Neural progenitor cell (in vitro differentiated cells): Measurements from ENCODE around the gene DOCK3.

Experiments used
- EZH2 ChIP-seq: fragments of 200-600 bp; sonication (generic); IDR thresholded peaks from 2 replicates; pipeline ENCODE4 v1.6.1; 2017; ENCODE audit warnings: antibody characterized with exemption, mild to moderate bottlenecking, moderate library complexity
- TF ChIP-seq, protein P1 (sequence below): fragments of 200-600 bp; sonication (generic); IDR thresholded peaks from 2 replicates; pipeline ENCODE4 v1.5.1; 2017; ENCODE audit warnings: antibody characterized with exemption, mild to moderate bottlenecking

DNA sequence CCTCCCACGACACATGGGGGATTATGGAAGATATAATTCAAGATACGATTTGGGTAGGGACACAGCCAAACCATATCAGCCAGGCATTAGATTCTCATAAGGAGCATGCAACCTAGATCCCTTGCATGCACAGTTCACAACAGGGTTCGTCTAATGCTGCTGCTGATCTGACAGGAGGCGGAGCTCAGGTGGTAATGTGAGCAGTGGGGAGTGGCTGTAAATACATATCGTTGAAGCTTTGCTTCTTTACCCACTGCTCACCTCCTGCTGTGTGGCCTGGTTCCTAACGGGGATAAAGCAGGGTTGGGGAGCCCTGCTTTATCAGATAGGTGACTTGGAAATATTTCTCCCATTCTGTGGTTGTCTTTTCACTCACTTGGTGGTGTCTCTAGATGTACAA is 14.8 kb downstream of the DOCK3 start:
- no peak for TF ChIP-seq EZH2
- TF ChIP-seq, protein P1, sequence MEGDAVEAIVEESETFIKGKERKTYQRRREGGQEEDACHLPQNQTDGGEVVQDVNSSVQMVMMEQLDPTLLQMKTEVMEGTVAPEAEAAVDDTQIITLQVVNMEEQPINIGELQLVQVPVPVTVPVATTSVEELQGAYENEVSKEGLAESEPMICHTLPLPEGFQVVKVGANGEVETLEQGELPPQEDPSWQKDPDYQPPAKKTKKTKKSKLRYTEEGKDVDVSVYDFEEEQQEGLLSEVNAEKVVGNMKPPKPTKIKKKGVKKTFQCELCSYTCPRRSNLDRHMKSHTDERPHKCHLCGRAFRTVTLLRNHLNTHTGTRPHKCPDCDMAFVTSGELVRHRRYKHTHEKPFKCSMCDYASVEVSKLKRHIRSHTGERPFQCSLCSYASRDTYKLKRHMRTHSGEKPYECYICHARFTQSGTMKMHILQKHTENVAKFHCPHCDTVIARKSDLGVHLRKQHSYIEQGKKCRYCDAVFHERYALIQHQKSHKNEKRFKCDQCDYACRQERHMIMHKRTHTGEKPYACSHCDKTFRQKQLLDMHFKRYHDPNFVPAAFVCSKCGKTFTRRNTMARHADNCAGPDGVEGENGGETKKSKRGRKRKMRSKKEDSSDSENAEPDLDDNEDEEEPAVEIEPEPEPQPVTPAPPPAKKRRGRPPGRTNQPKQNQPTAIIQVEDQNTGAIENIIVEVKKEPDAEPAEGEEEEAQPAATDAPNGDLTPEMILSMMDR: no peak
